Adrenal gland (tissue), 5 donors: ENCODE data around the gene ASB11.

ENCODE experiments used
- POLR2A ChIP-seq, 2 donors: fragments of 450-650 bp; IDR thresholded peaks; one replicate each; pipeline ENCODE4 v1.6.1; 2017; ENCODE audit warnings: antibody characterized with exemption in 2 of 2, mild to moderate bottlenecking in 2 of 2, moderate library complexity in 1 of 2
- TF ChIP-seq, protein P1 (sequence below), 6 experiments: fragments of 450-650 bp in 4 of 6; fragments of 200-600 bp in 2 of 6; sonication (generic) in 1 of 6; IDR thresholded peaks; 1 replicate in 5 of 6; 2 replicates in 1 of 6; pipeline versions ENCODE4 v1.5.1 to v1.8.0; 2016 to 2021; ENCODE audit warnings: antibody characterized with exemption in 6 of 6, mild to moderate bottlenecking in 2 of 6, moderate library complexity in 1 of 6
- donor health status: DM: no; HTN: no; CAD: no.

DNA sequence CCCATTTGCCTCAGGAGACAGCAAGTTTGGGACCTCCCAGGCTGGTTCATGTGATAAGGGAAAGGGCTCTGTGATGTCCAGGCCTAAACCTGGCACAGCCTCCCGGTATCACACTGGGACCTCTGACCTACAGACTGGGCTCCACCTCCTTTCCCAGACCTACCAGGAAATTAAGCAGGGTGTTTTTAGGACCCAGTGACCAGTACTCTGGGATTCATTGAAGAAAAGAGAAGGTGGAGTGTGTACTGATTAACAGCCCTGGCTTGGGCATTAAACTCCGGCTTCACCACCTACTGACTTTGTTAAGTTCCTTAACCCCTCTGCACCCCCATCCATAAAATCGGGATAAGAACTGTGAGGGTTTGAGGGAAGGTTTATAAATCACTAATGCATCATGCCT lies 74.1 kb downstream of the ASB11 start:
- TF ChIP-seq, protein P1, sequence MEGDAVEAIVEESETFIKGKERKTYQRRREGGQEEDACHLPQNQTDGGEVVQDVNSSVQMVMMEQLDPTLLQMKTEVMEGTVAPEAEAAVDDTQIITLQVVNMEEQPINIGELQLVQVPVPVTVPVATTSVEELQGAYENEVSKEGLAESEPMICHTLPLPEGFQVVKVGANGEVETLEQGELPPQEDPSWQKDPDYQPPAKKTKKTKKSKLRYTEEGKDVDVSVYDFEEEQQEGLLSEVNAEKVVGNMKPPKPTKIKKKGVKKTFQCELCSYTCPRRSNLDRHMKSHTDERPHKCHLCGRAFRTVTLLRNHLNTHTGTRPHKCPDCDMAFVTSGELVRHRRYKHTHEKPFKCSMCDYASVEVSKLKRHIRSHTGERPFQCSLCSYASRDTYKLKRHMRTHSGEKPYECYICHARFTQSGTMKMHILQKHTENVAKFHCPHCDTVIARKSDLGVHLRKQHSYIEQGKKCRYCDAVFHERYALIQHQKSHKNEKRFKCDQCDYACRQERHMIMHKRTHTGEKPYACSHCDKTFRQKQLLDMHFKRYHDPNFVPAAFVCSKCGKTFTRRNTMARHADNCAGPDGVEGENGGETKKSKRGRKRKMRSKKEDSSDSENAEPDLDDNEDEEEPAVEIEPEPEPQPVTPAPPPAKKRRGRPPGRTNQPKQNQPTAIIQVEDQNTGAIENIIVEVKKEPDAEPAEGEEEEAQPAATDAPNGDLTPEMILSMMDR (IDR thresholded peaks at IDR 0.05), result no peak
- no peak for TF ChIP-seq POLR2A (IDR thresholded peaks at IDR 0.05)
